ENCODE data around the gene CORO1C. TPM values are rescaled to one million over a fixed set of nuclear protein-coding genes. Genes with fewer than 3 reads are reported as not detected.

Gene CORO1C
- total RNA-seq, 1 experiment from 2014 or later = 139 TPM

- H4K20me1 ChIP-seq (ENCODE audit: insufficient read depth) = peaks cover 3% of the 10 kb centered on the region; the same call in 1 of the 2 replicates
- no peaks in the 10 kb centered on the region for H3K9me3 ChIP-seq (ENCODE audit: insufficient read depth, low read depth)
- ChIA-PET POLR2A (ENCODE audit: unreplicated experiment) (no interaction called here), CTCF (interaction anchor here (0.6 kb wide), 1 partner anchor 14 kb away, joined by 3 read pairs; no protein-coding TSS in a partner anchor)
- no peak overlapping the region for H2AFZ ChIP-seq
- H3K4me2 ChIP-seq = no peak overlapping the region
- no peaks in the 10 kb centered on the region for H3K27me3 ChIP-seq (ENCODE audit: insufficient read depth, low read depth)
- no peaks in the 10 kb centered on the region for H3K4me1 ChIP-seq (replicated peaks; ENCODE audit: insufficient read depth)
- no TSS peak for BruUV-seq (replicated peaks)
- H3K79me2 ChIP-seq (ENCODE audit: low read depth) = peaks cover 45% of the 10 kb centered on the region
- DNase-seq = no peak
- TF ChIP-seq CTCF (conservative IDR thresholded peaks at IDR 0.05) (no peak), EZH2 (IDR thresholded peaks at IDR 0.05; ENCODE audit: low read depth) (no peak)
- H3K27ac ChIP-seq = no peak overlapping the region
- no peaks in the 10 kb centered on the region for H3K36me3 ChIP-seq (ENCODE audit: low read depth)
- no peaks in the 10 kb centered on the region for H3K9me2 ChIP-seq (ENCODE audit: insufficient read depth)
- no peak overlapping the region for H3K4me3 ChIP-seq
- H3F3A ChIP-seq (ENCODE audit: insufficient read depth, low read depth) = peaks cover 21% of the 10 kb centered on the region
- intact Hi-C loops (cut with micrococcal nuclease; ENCODE audit: unreplicated experiment) = no loop called here
These were observed 50.0 kb downstream of the CORO1C start for GRCh38 chr12:108681317-108681716.

GRCh38 chr12:108679106-108679681 lies 52.1 kb downstream of the CORO1C start:
- Histone ChIP-seq H3K9me3 (ENCODE audit: insufficient read depth, low read depth) (no peaks in the 10 kb centered on the region), H3K4me2 (no peak overlapping the region), H3K27me3 (ENCODE audit: insufficient read depth, low read depth) (no peaks in the 10 kb centered on the region), H3K4me3 (no peak overlapping the region), H3F3A (ENCODE audit: insufficient read depth, low read depth) (peaks cover 22% of the 10 kb centered on the region; the same call in 1 of the 2 replicates), H3K9me2 (ENCODE audit: insufficient read depth) (no peaks in the 10 kb centered on the region), H4K20me1 (ENCODE audit: insufficient read depth) (0 out of 2 replicates have a peak, but pooled peaks cover 3% of the 10 kb centered on the region), H2AFZ (no peak overlapping the region), H3K27ac (no peak overlapping the region), H3K79me2 (ENCODE audit: low read depth) (peaks cover 29% of the 10 kb centered on the region), H3K36me3 (ENCODE audit: low read depth) (no peaks in the 10 kb centered on the region), H3K4me1 (replicated peaks; ENCODE audit: insufficient read depth) (no peaks in the 10 kb centered on the region)
- intact Hi-C loops (cut with micrococcal nuclease; ENCODE audit: unreplicated experiment) = no loop called here
- POLR2A ChIA-PET (ENCODE audit: unreplicated experiment) = interaction anchor here (0.6 kb wide), 1 partner anchor 1789 kb away, joined by 13 read pairs; the partner anchor contains the start of gene GPN3
- CTCF ChIA-PET = interaction anchor here (0.7 kb wide), 1 partner anchor 757 kb away, joined by 3 read pairs; no protein-coding TSS in a partner anchor
- DNase-seq = no peak
- no TSS peak for BruUV-seq (replicated peaks)
- TF ChIP-seq CTCF (conservative IDR thresholded peaks at IDR 0.05) (no peak), EZH2 (IDR thresholded peaks at IDR 0.05; ENCODE audit: low read depth) (no peak)

GRCh38 chr12:108678104-108678730 lies 53.1 kb downstream of the CORO1C start:
- BruUV-seq (replicated peaks) = no TSS peak
- H2AFZ ChIP-seq = no peak overlapping the region
- no peak for TF ChIP-seq CTCF (conservative IDR thresholded peaks at IDR 0.05)
- no peak for TF ChIP-seq EZH2 (IDR thresholded peaks at IDR 0.05; ENCODE audit: low read depth)
- DNase-seq = no peak
- no peaks in the 10 kb centered on the region for H3K27me3 ChIP-seq (ENCODE audit: insufficient read depth, low read depth)
- no peaks in the 10 kb centered on the region for H3K9me3 ChIP-seq (ENCODE audit: insufficient read depth, low read depth)
- H3K79me2 ChIP-seq (ENCODE audit: low read depth) = peaks cover 27% of the 10 kb centered on the region
- ChIA-PET CTCF (no interaction called here), POLR2A (ENCODE audit: unreplicated experiment) (no interaction called here)
- H3K36me3 ChIP-seq (ENCODE audit: low read depth) = no peaks in the 10 kb centered on the region
- H3K4me3 ChIP-seq = no peak overlapping the region
- no peak overlapping the region for H3K27ac ChIP-seq
- intact Hi-C loops (cut with micrococcal nuclease; ENCODE audit: unreplicated experiment) = no loop called here
- no peak overlapping the region for H3K4me2 ChIP-seq
- H4K20me1 ChIP-seq (ENCODE audit: insufficient read depth) = no peaks in the 10 kb centered on the region
- peaks cover 17% of the 10 kb centered on the region; the same call in 1 of the 2 replicates for H3F3A ChIP-seq (ENCODE audit: insufficient read depth, low read depth)
- no peaks in the 10 kb centered on the region for H3K4me1 ChIP-seq (replicated peaks; ENCODE audit: insufficient read depth)
- H3K9me2 ChIP-seq (ENCODE audit: insufficient read depth) = no peaks in the 10 kb centered on the region

All from PC-9 (cell line).